ENCODE results near the gene CACNB4. TPM values are rescaled to one million over a fixed set of nuclear protein-coding genes. Genes with fewer than 3 reads are reported as not detected.

Gene CACNB4
- total and polyA plus RNA-seq, 7 donors = 0.23 to 4.4 (median 1.1) TPM

DNA sequence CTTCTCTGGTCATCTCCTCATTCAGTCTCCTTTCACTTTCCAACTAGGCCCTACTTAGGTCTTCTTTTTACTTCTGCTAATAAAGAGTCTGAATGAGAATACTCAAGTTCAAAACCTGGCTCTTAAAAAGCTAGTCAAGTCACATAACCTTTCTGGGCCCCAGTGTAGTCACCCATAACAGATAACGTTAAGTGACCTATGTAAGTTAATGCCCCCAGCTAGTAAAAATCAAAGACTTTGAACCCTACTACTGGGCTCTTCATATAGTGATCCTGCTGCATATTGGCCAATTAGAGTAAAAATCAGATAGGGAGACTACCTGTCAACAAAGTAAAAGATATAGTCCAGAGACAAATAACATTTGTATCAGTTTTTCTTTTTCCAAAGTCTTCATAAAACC lies 288.4 kb downstream of the CACNB4 start:
- no peak overlapping the region for H3K27ac ChIP-seq
- TF ChIP-seq POLR2A (IDR thresholded peaks at IDR 0.05) (no peak), EP300 (IDR thresholded peaks at IDR 0.05) (no peak), POLR2AphosphoS5 (IDR thresholded peaks at IDR 0.05) (no peak)
- TF ChIP-seq, protein P1, sequence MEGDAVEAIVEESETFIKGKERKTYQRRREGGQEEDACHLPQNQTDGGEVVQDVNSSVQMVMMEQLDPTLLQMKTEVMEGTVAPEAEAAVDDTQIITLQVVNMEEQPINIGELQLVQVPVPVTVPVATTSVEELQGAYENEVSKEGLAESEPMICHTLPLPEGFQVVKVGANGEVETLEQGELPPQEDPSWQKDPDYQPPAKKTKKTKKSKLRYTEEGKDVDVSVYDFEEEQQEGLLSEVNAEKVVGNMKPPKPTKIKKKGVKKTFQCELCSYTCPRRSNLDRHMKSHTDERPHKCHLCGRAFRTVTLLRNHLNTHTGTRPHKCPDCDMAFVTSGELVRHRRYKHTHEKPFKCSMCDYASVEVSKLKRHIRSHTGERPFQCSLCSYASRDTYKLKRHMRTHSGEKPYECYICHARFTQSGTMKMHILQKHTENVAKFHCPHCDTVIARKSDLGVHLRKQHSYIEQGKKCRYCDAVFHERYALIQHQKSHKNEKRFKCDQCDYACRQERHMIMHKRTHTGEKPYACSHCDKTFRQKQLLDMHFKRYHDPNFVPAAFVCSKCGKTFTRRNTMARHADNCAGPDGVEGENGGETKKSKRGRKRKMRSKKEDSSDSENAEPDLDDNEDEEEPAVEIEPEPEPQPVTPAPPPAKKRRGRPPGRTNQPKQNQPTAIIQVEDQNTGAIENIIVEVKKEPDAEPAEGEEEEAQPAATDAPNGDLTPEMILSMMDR (IDR thresholded peaks at IDR 0.05) = no peak
- WGBS, 2 donors = 45 to 67% methylated on average over 1 of the region's 1 CpG
- H3K27me3 ChIP-seq = no peaks in the 10 kb centered on the region
- H3K4me3 ChIP-seq = no peak overlapping the region
- DNase-seq = no peak
- peaks cover 0 to 62% (median 8%) of the 10 kb centered on the region in 4 donors for H3K36me3 ChIP-seq
- intact Hi-C loops (cut with DNase I) = no loop called here
- H3K4me1 ChIP-seq = peaks cover 0 to 5% (median 0%) of the 10 kb centered on the region in 4 donors
- H3K9me3 ChIP-seq = no peaks in the 10 kb centered on the region

- peaks cover 0 to 58% (median 9%) of the 10 kb centered on the region in 4 donors for H3K36me3 ChIP-seq
- H3K27me3 ChIP-seq = no peaks in the 10 kb centered on the region
- intact Hi-C loops (cut with DNase I) = no loop called here
- no peak overlapping the region for H3K4me3 ChIP-seq
- H3K27ac ChIP-seq = no peak overlapping the region
- DNase-seq = no peak
- no peaks in the 10 kb centered on the region for H3K9me3 ChIP-seq
- WGBS, 2 donors = 87 to 94% methylated on average over 1 of the region's 1 CpG
- H3K4me1 ChIP-seq = peaks cover 0 to 5% (median 0%) of the 10 kb centered on the region in 4 donors
- TF ChIP-seq, protein P1 (IDR thresholded peaks at IDR 0.05) = no peak
- TF ChIP-seq EP300 (IDR thresholded peaks at IDR 0.05) (no peak), POLR2AphosphoS5 (IDR thresholded peaks at IDR 0.05) (no peak), POLR2A (IDR thresholded peaks at IDR 0.05) (no peak)
These were observed 289.8 kb downstream of the CACNB4 start for GRCh38 chr2:151809073-151809383.

- H3K36me3 ChIP-seq = peaks cover 0 to 54% (median 9%) of the 10 kb centered on the region in 4 donors
- intact Hi-C loops (cut with DNase I) = no loop called here
- no peak for DNase-seq
- TF ChIP-seq, protein P1 (IDR thresholded peaks at IDR 0.05) = peak in 2 of 4 experiments; percentile 29 to 50
- no peak for TF ChIP-seq POLR2A (IDR thresholded peaks at IDR 0.05)
- TF ChIP-seq POLR2AphosphoS5 (IDR thresholded peaks at IDR 0.05) = no peak
- no peak overlapping the region for H3K27ac ChIP-seq
- peaks cover 0 to 5% (median 0%) of the 10 kb centered on the region in 4 donors for H3K4me1 ChIP-seq
- H3K4me3 ChIP-seq = no peak overlapping the region
- no peaks in the 10 kb centered on the region for H3K9me3 ChIP-seq
- WGBS, 2 donors = 78 to 85% methylated on average over 5 of the region's 5 CpGs
- H3K27me3 ChIP-seq = no peaks in the 10 kb centered on the region
These were observed 290.4 kb downstream of the CACNB4 start for GRCh38 chr2:151808258-151809072.

- H3K4me3 ChIP-seq = no peak overlapping the region
- no peaks in the 10 kb centered on the region for H3K9me3 ChIP-seq
- TF ChIP-seq POLR2AphosphoS5 (IDR thresholded peaks at IDR 0.05) (no peak), POLR2A (IDR thresholded peaks at IDR 0.05) (no peak), EP300 (IDR thresholded peaks at IDR 0.05) (no peak)
- TF ChIP-seq, protein P1 (IDR thresholded peaks at IDR 0.05) = no peak
- H3K27me3 ChIP-seq = no peaks in the 10 kb centered on the region
- DNase-seq = no peak
- intact Hi-C loops (cut with DNase I) = no loop called here
- H3K36me3 ChIP-seq = peaks cover 0 to 52% (median 7%) of the 10 kb centered on the region in 4 donors
- no peak overlapping the region for H3K27ac ChIP-seq
- H3K4me1 ChIP-seq = peaks cover 0 to 5% (median 0%) of the 10 kb centered on the region in 4 donors
These were observed 292.9 kb downstream of the CACNB4 start for GRCh38 chr2:151805961-151806360.

Data from sigmoid colon (tissue), 7 donors.